Measurements from ENCODE around the gene NUP188. TPM values are rescaled to one million over a fixed set of nuclear protein-coding genes. Genes with fewer than 3 reads are reported as not detected.

The NUP188 gene
- total and polyA plus RNA-seq, 2 donors (not counting 1 experiment from before 2014, with no cell fraction given), result 28.8 to 31.4 TPM

GRCh38 chr9:128917151-128917849 is 30.2 kb upstream of the NUP188 start:
- peaks cover 18% of the 10 kb centered on the region for H3K36me3 ChIP-seq (ENCODE audit: control insufficient read depth, insufficient read depth, low read length)
- H3K4me1 ChIP-seq (ENCODE audit: control insufficient read depth, extremely low read depth, insufficient read depth, low read length), result peaks cover 37% of the 10 kb centered on the region
- H4K20me1 ChIP-seq (ENCODE audit: control insufficient read depth, extremely low read depth, insufficient read depth, low read length), result no peaks in the 10 kb centered on the region
- H3K4me2 ChIP-seq (ENCODE audit: extremely low read depth, insufficient read depth, low read length), result no peak overlapping the region
- no peak overlapping the region for H3K4me3 ChIP-seq (replicated peaks in 1 of 4; ENCODE audit: control extremely low read depth in 1 of 4, insufficient read depth in 1 of 4, low read depth in 3 of 4, low read length in 4 of 4)
- DNase-seq (ENCODE audit: low read depth in 2 of 2), result peak; percentile 69 to 89
- no peaks in the 10 kb centered on the region for H3K9me3 ChIP-seq (ENCODE audit: control insufficient read depth, insufficient read depth, low read depth, low read length)
- no peaks in the 10 kb centered on the region for H3K27me3 ChIP-seq (ENCODE audit: control insufficient read depth, insufficient read depth, low read length)
- no peak overlapping the region for H2AFZ ChIP-seq (ENCODE audit: low read length)
- H3K27ac ChIP-seq (ENCODE audit: insufficient read depth, low read length), result peak overlapping the region; percentile 6
- TF ChIP-seq CTCF (conservative IDR thresholded peaks at IDR 0.05 in 1 of 2, IDR thresholded peaks at IDR 0.05 in 1 of 2; ENCODE audit: low read depth in 1 of 2, low read length in 2 of 2), result no peak
- no peak for TF ChIP-seq EZH2 (IDR thresholded peaks at IDR 0.05; ENCODE audit: low read length, missing control alignments)
- peaks cover 29% of the 10 kb centered on the region for H3K79me2 ChIP-seq (ENCODE audit: control insufficient read depth, insufficient read depth, low read length)
- no peak overlapping the region for H3K9ac ChIP-seq (ENCODE audit: insufficient read depth, low read length)

- no peak overlapping the region for H3K27ac ChIP-seq (ENCODE audit: insufficient read depth, low read length)
- H3K9me3 ChIP-seq (ENCODE audit: control insufficient read depth, insufficient read depth, low read depth, low read length), result no peaks in the 10 kb centered on the region
- no peaks in the 10 kb centered on the region for H4K20me1 ChIP-seq (ENCODE audit: control insufficient read depth, extremely low read depth, insufficient read depth, low read length)
- no peak for DNase-seq (ENCODE audit: low read depth in 2 of 2)
- peaks cover 24% of the 10 kb centered on the region for H3K4me1 ChIP-seq (ENCODE audit: control insufficient read depth, extremely low read depth, insufficient read depth, low read length)
- no peak overlapping the region for H2AFZ ChIP-seq (ENCODE audit: low read length)
- peaks cover 18% of the 10 kb centered on the region for H3K36me3 ChIP-seq (ENCODE audit: control insufficient read depth, insufficient read depth, low read length)
- no peak overlapping the region for H3K4me2 ChIP-seq (ENCODE audit: extremely low read depth, insufficient read depth, low read length)
- no peak overlapping the region for H3K4me3 ChIP-seq (replicated peaks in 1 of 4; ENCODE audit: control extremely low read depth in 1 of 4, insufficient read depth in 1 of 4, low read depth in 3 of 4, low read length in 4 of 4)
- peaks cover 14% of the 10 kb centered on the region for H3K79me2 ChIP-seq (ENCODE audit: control insufficient read depth, insufficient read depth, low read length)
- no peak overlapping the region for H3K9ac ChIP-seq (ENCODE audit: insufficient read depth, low read length)
- TF ChIP-seq EZH2 (IDR thresholded peaks at IDR 0.05; ENCODE audit: low read length, missing control alignments) (no peak), CTCF (conservative IDR thresholded peaks at IDR 0.05 in 1 of 2, IDR thresholded peaks at IDR 0.05 in 1 of 2; ENCODE audit: low read depth in 1 of 2, low read length in 2 of 2) (no peak)
- no peaks in the 10 kb centered on the region for H3K27me3 ChIP-seq (ENCODE audit: control insufficient read depth, insufficient read depth, low read length)
Measured at GRCh38 chr9:128918921-128919320, 28.6 kb upstream of the NUP188 start.

GRCh38 chr9:128919402-128920089 is 28.0 kb upstream of the NUP188 start:
- no peak for DNase-seq (ENCODE audit: low read depth in 2 of 2)
- no peak overlapping the region for H3K4me2 ChIP-seq (ENCODE audit: extremely low read depth, insufficient read depth, low read length)

More at GRCh38 chr9:128919402-128920089, 28.0 kb upstream of the NUP188 start:
- Histone ChIP-seq H3K4me3 (replicated peaks in 1 of 4; ENCODE audit: control extremely low read depth in 1 of 4, insufficient read depth in 1 of 4, low read depth in 3 of 4, low read length in 4 of 4) (no peak overlapping the region), H3K27me3 (ENCODE audit: control insufficient read depth, insufficient read depth, low read length) (no peaks in the 10 kb centered on the region), H3K9ac (ENCODE audit: insufficient read depth, low read length) (no peak overlapping the region), H2AFZ (ENCODE audit: low read length) (no peak overlapping the region), H3K27ac (ENCODE audit: insufficient read depth, low read length) (no peak overlapping the region), H4K20me1 (ENCODE audit: control insufficient read depth, extremely low read depth, insufficient read depth, low read length) (no peaks in the 10 kb centered on the region), H3K36me3 (ENCODE audit: control insufficient read depth, insufficient read depth, low read length) (peaks cover 16% of the 10 kb centered on the region), H3K4me1 (ENCODE audit: control insufficient read depth, extremely low read depth, insufficient read depth, low read length) (peaks cover 24% of the 10 kb centered on the region), H3K79me2 (ENCODE audit: control insufficient read depth, insufficient read depth, low read length) (peaks cover 8% of the 10 kb centered on the region), H3K9me3 (ENCODE audit: control insufficient read depth, insufficient read depth, low read depth, low read length) (no peaks in the 10 kb centered on the region)
- no peak for TF ChIP-seq EZH2 (IDR thresholded peaks at IDR 0.05; ENCODE audit: low read length, missing control alignments)
